ENCODE results near the gene CYP26B1. TPM values are rescaled to one million over a fixed set of nuclear protein-coding genes. Genes with fewer than 3 reads are reported as not detected.

Gene CYP26B1
- total and polyA plus RNA-seq, 4 donors: 1.1 to 4.7 (median 2.4) TPM

DNA sequence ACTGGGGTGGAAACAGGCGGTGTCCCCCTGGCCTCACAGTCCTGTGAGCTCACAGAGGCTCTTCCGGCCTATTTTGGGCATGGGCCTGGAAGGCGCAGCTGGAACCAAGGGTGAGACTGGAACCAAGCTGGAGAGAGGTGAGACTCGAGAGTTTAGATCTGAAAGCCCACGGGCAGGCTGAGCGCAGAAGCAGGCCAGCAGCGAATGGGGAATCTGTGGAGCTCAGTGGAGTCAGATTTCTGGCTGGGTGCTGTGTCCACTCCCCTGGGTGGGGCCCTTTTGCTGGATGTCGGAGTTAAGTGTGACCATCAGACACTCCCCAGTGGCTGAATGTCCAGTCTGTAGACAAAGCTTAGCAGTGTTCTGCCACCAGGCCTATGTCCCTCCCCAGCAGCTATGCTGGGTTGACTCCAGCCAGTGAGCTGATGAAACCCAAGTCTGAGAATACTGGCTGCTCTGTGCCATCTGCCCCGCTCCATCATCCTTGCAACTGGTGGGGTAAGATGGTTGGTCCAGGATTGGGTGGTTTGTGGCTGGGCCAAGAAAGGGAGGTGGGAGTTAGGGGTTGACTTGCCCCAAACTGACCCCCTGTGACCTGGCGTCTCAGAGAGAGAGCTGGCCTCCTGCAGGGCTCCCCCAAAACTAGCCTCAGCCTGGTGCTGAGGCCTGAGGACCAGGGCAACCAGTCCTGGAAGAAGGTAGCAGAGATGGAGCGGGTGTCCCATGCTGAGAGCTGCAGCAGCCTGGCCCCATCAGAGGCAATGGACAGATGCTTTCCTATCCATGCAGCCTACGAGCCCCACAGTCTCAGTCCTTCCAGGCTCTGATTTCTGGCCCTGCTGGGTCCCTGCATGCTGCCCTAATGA is 34.4 kb downstream of the CYP26B1 start:
- Histone ChIP-seq H3K9me3 (ENCODE audit: control insufficient read depth in 4 of 4, insufficient read depth in 3 of 4, low read length in 3 of 4) (peaks cover 0 to 2% (median 0%) of the 10 kb centered on the region in 4 donors), H3K27me3 (ENCODE audit: control insufficient read depth in 3 of 3, insufficient read depth in 3 of 3, low read length in 2 of 3) (peaks cover 0 to 7% (median 2%) of the 10 kb centered on the region in 3 donors), H3K4me1 (ENCODE audit: control insufficient read depth in 5 of 5, insufficient read depth in 5 of 5, low read length in 5 of 5) (peaks cover 0 to 2% (median 0%) of the 10 kb centered on the region in 5 donors), H3K27ac (ENCODE audit: low read depth in 1 of 2, low read length in 1 of 2) (no peak overlapping the region), H3K4me3 (no peak overlapping the region), H3K9ac (ENCODE audit: insufficient read depth in 1 of 2, low read length in 2 of 2) (no peak overlapping the region), H3K36me3 (ENCODE audit: control insufficient read depth in 4 of 4, insufficient read depth in 4 of 4, low read length in 4 of 4) (no peaks in the 10 kb centered on the region)
- ATAC-seq (ENCODE audit: insufficient read depth, low FRiP score) (no peak), DNase-seq (no peak)
- TF ChIP-seq, protein P1, sequence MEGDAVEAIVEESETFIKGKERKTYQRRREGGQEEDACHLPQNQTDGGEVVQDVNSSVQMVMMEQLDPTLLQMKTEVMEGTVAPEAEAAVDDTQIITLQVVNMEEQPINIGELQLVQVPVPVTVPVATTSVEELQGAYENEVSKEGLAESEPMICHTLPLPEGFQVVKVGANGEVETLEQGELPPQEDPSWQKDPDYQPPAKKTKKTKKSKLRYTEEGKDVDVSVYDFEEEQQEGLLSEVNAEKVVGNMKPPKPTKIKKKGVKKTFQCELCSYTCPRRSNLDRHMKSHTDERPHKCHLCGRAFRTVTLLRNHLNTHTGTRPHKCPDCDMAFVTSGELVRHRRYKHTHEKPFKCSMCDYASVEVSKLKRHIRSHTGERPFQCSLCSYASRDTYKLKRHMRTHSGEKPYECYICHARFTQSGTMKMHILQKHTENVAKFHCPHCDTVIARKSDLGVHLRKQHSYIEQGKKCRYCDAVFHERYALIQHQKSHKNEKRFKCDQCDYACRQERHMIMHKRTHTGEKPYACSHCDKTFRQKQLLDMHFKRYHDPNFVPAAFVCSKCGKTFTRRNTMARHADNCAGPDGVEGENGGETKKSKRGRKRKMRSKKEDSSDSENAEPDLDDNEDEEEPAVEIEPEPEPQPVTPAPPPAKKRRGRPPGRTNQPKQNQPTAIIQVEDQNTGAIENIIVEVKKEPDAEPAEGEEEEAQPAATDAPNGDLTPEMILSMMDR (IDR thresholded peaks at IDR 0.05; ENCODE audit: control extremely low read depth, extremely low read depth): no peak
- WGBS, 2 donors: 85 to 95% methylated on average over 12 of the region's 12 CpGs

- ATAC-seq (ENCODE audit: insufficient read depth, low FRiP score) (no peak), DNase-seq (no peak)
- Histone ChIP-seq H3K36me3 (ENCODE audit: control insufficient read depth in 4 of 4, insufficient read depth in 4 of 4, low read length in 4 of 4) (no peaks in the 10 kb centered on the region), H3K9ac (ENCODE audit: insufficient read depth in 1 of 2, low read length in 2 of 2) (no peak overlapping the region), H3K27me3 (ENCODE audit: control insufficient read depth in 3 of 3, insufficient read depth in 3 of 3, low read length in 2 of 3) (peaks cover 0 to 7% (median 4%) of the 10 kb centered on the region in 3 donors), H3K4me1 (ENCODE audit: control insufficient read depth in 5 of 5, insufficient read depth in 5 of 5, low read length in 5 of 5) (peaks cover 0 to 2% (median 0%) of the 10 kb centered on the region in 5 donors), H3K9me3 (ENCODE audit: control insufficient read depth in 4 of 4, insufficient read depth in 3 of 4, low read length in 3 of 4) (peaks cover 0 to 2% (median 0%) of the 10 kb centered on the region in 4 donors), H3K4me3 (no peak overlapping the region), H3K27ac (ENCODE audit: low read depth in 1 of 2, low read length in 1 of 2) (no peak overlapping the region)
- 94 to 96% methylated on average over 6 of the region's 6 CpGs for WGBS, 2 donors
- TF ChIP-seq, protein P1 (IDR thresholded peaks at IDR 0.05; ENCODE audit: control extremely low read depth, extremely low read depth): no peak
Measured at GRCh38 chr2:72112401-72112800, 35.3 kb downstream of the CYP26B1 start.

GRCh38 chr2:72111061-72111460 is 36.6 kb downstream of the CYP26B1 start:
- Histone ChIP-seq H3K4me3 (no peak overlapping the region), H3K27me3 (ENCODE audit: control insufficient read depth in 3 of 3, insufficient read depth in 3 of 3, low read length in 2 of 3) (peaks cover 0 to 7% (median 7%) of the 10 kb centered on the region in 3 donors), H3K4me1 (ENCODE audit: control insufficient read depth in 5 of 5, insufficient read depth in 5 of 5, low read length in 5 of 5) (peaks cover 0 to 2% (median 0%) of the 10 kb centered on the region in 5 donors), H3K9me3 (ENCODE audit: control insufficient read depth in 4 of 4, insufficient read depth in 3 of 4, low read length in 3 of 4) (peaks cover 0 to 2% (median 0%) of the 10 kb centered on the region in 4 donors), H3K27ac (ENCODE audit: low read depth in 1 of 2, low read length in 1 of 2) (no peak overlapping the region), H3K9ac (ENCODE audit: insufficient read depth in 1 of 2, low read length in 2 of 2) (no peak overlapping the region), H3K36me3 (ENCODE audit: control insufficient read depth in 4 of 4, insufficient read depth in 4 of 4, low read length in 4 of 4) (no peaks in the 10 kb centered on the region)
- WGBS, 2 donors: 92 to 93% methylated on average over 3 of the region's 3 CpGs
- ATAC-seq (ENCODE audit: insufficient read depth, low FRiP score) (no peak), DNase-seq (no peak)
- TF ChIP-seq, protein P1 (IDR thresholded peaks at IDR 0.05; ENCODE audit: control extremely low read depth, extremely low read depth): no peak
